AG09319 (cell line): ENCODE data around the gene TREX2.

Experiments used
- DNase-seq: peaks from one replicate; pipeline ENCODE4 v3.0.0-alpha.2; 2010; ENCODE audit warnings: low read depth; ENCODE audit errors: extremely low read depth
- CTCF ChIP-seq: IDR thresholded peaks from 2 replicates; pipeline ENCODE4 v1.5.1; 2011; ENCODE audit warnings: low read depth, mild to moderate bottlenecking, inconsistent platforms, low read length, moderate library complexity

The TREX2 gene

DNA sequence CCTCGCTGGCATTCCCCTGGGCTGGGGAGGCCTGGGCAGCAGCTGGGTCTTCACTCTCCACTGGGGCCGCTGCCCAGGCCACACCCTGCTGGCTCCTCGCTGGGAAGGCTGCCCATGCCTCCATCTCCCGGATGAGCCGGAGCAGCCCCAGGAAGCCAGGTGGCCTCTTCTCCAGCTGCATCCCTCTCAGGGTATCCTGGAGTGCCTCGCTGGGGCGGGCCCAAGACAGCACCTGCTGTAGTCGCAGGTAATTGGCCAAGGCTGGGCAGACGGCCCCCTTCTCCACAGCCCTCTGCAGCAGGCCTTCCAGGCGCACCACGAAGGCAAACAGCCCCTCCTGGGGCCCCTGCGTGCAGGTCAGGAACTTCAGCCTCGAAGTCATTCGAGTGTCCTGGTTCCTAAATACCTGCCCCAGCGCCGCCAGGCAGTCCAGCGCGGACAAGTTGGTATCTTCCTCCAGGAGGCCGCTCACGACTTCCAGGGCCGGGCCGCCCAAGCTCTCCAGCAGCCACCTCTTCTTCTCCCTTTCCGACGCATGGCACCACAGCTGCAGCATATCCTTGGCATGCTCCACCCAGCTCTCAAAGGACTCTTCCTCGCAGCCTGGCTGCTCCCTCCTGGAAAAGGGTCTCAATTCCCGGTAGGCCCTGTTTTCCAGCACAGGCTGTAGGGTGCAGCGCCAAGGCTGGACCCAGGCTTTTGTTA lies 48.4 kb downstream of the TREX2 start:
- no peak for DNase-seq
- TF ChIP-seq CTCF = no peak

DNA sequence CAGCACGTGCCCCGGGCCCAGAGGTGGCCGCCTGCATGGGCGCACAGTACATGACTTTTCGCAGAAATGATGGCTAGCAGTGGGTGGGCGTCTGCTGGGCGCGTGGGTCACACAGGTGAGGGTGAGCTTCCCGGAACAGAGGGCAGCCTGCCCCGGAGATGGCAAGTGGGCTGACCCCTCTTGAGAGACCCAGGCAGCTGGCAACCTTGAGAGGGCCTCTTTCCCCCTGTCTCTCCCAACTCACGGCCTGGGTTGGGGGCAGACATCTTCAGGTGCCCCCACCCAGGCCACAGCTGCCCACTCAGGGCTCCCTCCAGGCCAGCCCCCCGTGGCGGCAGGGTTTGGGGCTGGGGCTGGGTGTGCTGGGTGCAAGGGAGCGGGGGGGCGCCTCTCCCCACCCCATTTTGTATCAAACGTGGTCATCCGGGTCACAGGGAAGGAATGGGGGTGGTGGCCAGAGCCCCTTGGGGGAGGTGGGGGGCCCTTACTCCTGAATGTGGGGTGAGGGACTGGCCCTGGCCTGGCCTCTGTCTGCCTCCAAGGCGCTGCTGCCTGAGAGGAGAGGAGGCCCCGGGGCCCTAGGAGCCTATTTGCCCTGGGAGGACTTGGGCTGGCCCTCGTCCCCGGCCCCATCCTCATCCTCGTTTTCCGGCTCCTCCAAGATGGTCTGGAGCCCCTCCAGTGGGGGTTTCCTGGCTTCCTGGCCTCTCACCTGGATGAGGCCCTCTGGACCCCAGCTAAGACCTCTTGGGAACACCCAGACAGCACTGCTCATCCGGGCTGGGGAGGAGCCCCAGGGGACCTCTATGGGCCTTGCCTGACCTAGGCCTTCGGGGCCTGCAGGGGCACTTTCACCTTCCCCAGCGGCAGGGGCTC lies 49.3 kb downstream of the TREX2 start:
- DNase-seq = no peak
- TF ChIP-seq CTCF = no peak

GRCh38 chrX:153395613-153396319 lies 50.1 kb downstream of the TREX2 start:
- TF ChIP-seq CTCF = no peak
- no peak for DNase-seq

DNA sequence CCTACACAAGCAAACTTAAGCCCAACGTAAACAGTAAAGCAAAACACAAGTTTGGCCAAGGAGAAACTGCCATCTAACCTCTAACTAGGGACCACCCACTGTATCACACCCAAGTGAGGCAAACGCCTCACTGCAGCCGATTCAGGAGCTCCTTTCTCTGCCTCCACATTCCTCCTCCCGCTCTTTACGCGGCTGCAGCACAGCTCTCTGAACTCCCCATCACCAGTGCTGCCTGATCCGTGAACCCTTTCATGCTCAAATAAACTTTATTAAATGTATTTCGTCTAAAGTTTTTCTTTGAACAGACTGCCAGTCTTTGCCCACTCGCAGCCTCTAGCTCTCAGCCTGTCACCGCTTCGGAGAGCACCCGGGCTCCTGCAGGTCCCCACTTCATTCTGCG lies 51.2 kb downstream of the TREX2 start:
- TF ChIP-seq CTCF = no peak
- DNase-seq = no peak
